ENCODE measurements around the gene MRPS14.
"Not testable (repeated sequence)": the region's sequence is repeated elsewhere in the genome, so short reads cannot be mapped to it uniquely, and the experiment has no call there.

The MRPS14 gene

DNA sequence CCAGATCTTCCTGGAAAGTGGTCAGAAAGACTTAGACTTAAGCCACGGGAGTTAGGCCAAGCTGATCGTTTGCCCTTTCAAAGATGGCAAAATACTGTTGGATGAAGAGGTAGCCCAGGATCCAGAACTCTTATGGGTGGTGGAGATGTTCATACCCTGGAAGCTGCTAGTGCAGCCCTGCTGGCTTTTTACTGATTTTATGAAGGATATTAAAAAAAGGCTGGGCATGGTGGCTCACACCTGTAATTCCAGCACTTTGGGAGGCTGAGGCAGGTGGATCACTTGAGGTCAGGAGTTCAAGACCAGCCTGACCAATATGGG, 657 bp upstream of the MRPS14 start:
- not testable (repeated sequence) for DNase-seq (ENCODE audit: low read depth in 2 of 2)

DNA sequence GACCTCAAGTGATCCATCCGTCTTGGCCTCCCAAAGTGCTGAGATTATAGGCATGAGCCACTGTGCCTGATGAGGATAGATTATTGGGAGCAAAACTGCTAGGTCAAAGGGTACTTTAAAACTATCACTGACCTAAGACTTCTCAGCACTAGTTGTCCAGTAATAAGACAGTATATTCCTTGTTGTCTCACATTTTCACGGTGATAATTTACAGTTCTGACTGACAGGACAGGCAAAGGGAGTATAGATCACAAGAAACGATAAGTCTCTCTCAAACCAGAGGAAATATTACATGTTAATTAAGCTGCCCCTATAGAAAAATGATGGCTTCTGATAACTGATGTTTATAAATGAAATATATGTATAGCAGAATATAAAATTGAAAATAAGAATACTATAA, 3.7 kb downstream of the MRPS14 start:
- no peak for DNase-seq (ENCODE audit: low read depth in 2 of 2)

DNA sequence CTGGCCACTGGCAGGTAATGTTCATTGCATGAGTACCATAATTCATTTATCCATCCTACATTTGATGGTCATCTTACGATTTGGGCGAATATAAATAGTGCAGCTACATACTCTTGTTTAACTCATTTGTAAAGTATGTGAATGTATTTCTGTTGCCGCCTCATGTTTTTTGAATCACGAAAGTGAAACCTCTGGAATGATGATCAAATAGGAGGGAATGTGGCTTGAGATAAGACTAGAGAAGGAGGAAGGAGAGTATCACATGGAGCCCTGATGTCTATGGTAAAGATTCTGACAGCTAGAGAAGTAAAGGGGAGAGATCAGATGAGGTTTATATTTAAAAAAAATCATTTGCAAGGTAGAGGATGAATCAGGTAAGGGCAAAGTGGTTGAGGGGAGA, 8.0 kb downstream of the MRPS14 start:
- no peak for DNase-seq (ENCODE audit: low read depth in 2 of 2)

DNA sequence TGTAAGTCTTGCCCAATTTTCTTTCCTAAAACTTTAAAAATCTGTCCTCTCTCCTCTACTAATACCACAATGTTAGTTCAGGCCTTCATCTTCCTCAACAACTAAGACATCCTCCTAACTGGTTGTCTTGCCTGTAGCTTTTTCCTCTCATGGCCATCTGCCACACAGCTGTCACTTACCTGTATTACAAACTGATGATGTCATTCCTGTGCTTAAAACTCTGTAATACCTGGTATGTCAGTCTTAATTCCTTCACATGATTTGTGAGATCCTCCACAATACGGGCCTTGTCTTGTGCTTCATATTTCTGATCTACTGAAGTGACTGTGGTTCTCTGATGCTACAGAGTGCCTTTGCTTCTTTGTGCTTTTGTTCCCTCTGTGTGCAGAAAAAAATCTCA, 9.8 kb downstream of the MRPS14 start:
- DNase-seq (ENCODE audit: low read depth in 2 of 2) = no peak

DNA sequence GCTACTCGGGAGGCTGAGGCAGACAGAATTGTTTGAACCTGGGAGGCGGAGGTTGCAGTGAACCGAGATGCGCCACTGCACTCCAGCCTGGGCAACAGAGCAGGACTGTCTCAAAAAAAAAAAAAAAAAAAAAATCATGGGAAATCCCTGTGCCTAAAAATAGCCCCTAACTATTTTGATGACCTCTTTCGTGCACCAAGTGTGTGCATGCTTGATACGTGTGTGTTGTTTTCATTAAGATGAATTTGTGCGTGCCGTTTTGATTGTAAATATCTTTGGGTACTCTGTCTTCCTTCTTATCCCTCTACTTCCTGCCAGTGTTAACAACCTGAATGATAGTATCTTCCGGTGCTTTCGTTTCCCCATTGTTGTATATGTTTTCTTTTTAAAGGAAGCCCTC, 13.7 kb downstream of the MRPS14 start:
- DNase-seq (ENCODE audit: low read depth in 2 of 2) = no peak

DNA sequence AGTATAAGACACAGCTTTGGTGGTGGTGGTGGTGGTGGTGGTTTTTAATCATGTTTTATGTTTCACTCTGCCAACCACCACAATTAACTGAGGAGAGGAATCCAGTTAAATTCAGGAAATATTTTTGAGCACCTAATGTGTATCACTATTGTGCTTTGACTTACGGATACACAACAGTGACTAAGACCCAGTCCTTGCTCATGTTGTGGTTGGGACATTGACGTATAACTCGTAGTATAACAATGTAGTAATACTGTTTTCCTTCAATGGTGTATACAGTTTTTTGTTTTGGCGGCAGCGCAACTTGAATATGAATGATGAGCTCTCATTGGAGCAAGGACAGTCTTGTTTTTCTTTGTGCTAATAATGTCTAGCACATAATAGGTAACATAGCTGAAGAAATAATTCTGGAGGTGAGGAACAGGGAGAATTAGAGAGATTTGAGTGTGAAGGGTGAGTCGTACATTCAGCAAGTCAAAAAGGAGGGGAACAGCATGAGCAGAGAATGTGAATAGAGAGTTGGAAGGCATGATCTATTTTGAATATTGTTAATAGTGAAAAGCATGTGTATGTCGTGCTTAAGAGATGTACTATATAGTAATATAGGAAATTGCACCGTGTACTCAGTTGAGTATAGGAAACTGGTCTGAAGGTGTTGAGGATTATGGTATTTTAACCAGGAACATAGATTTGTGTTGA, 18.0 kb downstream of the MRPS14 start:
- DNase-seq (ENCODE audit: low read depth in 2 of 2) = no peak

DNA sequence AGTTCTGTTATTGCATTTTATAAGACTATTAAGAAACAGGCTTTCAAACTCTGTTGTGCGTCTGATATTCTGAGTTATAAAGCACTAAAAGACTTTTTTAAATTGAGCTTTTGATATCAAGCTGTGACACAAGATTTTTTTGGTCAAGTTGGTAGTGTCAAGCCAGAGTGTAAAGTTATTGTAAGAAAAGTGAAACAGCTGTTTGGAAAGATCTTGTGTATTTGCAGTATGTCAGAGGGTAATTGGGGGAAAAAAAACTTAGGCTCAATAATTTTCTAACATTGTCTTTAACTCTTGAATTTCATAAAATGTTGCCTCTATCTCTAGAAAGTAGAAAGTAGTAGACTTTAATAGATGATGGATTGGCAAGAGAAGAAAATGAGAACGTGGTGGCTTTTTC, 19.7 kb downstream of the MRPS14 start:
- no peak for DNase-seq (ENCODE audit: low read depth in 2 of 2)

DNA sequence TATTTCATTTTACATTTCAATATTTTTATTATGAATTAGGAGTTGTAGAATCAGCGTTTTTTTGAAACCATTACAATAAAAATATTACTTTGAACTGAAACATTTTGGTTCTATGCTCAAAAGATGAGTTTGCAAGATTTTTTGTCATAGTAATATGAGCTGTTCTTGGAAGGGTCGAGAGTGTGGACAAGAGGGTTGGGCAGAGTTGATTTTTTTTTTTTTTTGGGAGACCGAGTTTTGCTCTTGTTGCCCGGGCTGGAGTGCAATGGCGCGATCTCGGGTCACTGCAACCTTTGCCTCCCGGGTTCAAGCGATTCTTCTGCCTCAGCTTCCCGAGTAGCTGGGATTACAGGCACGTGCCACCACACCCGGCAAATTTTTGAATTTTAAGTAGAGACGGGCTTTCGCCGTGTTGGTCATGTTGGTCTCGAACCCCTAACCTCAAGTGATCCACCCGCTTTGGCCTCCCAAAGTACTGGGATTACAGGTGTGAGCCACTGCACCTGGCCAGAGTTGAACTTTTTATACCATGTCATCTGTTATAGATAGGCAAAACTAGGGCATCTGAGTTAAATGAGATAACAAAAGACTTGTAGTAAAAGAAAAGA, 20.2 kb downstream of the MRPS14 start:
- DNase-seq (ENCODE audit: low read depth in 2 of 2) = no peak

DNA sequence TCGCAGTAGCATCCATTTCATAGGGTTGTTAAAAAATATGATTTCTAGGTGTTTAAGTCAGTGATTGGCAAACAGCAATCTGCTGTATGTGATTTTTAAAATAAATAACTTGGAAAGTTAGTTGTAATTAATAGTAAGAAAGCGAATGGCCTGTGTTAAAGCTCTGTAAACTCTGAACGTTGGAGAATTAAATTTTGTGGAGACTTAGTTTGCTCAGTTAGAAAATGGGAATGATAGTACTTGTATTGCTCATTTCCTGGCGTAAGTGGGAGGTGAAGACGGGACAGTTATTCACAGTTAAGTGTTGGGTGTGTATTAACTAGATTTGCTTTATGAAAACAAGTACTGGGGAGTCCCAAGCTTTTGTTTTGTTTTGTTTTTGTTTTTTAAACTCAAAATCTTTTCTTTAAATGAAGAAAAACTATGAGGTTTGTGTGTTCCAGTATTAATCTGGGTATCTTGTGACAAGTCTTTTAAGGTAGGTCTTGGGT, 22.5 kb downstream of the MRPS14 start:
- no peak for DNase-seq (ENCODE audit: low read depth in 2 of 2)

DNA sequence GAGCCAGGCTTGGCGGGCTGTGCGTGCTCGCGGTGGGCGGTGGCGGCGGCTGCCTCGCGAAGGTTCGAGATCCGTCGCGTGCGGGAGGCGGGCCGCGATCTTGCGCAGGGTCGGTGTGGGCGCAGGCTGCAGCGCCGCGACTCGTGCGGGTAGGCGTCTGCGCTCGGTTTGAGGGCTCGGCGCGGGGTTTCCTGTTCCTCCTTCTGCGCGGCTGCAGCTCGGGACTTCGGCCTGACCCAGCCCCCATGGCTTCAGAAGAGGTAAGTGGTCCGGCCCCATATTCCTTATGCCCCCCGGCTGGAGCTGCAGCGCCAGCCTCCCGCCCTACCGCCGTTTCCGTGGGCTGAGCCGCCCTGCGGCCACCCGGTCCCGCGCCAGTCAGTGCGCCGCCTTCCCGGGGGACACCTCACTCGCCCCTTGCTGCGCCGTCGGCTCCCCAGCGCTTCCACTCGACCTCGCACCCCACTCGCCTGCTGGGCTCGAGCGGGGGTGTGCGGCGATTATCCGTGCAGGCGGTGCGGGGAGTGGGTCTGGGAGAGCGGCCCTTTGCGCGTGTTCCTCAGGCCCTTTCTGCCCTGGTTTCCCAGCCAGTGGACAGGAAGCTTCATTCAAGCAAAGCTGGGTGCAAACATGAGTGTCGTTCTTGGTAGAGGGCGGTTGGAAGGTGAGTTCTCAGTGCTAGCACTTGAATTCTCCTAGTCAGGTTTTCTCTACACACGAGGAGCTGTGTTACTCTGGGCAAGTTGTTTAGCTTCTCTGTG, 23.1 kb downstream of the MRPS14 start, which contains the start of gene CACYBP:
CACYBP (plus strand) TSS at position 12 of the 761 bp plus-strand sequence; CDS start at position 246, 234 bp downstream.
- DNase-seq (ENCODE audit: low read depth in 2 of 2) = no peak

DNA sequence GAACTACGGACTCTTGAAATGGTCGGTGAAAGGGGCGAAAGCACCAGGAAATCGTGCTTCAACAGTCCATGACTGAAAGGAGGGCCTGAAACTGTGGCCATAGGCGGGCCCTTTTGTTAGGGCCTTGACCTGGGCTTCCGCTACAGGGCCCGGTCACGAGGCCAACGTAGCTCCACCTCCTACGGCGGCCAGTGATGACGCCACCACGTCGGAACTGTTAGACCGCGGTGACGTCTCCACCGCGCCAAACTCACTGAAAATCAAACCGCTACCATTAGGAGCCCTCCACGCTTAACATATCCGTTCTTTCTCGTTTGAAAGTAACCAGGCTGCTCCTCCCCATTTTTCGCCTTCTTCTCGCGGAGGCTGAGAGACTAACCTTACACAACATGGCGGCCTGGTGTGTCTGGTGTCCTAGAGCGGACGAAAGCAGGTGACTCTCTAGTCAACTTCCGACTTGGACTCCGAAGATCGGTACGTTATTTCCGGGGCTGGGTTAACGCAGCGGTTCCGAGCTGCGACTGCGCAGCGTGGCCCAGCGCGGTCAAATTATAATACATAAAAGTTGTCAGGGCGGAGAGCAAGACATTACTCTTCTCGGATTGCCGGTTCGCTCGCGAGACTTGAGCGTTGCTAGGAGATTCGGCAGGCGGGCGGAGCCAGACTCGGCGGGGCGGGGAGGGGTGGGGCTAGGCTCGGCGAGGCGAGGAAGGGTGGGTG, 23.8 kb downstream of the MRPS14 start:
- DNase-seq (ENCODE audit: low read depth in 2 of 2) = peak; percentile 95 to 96

DNA sequence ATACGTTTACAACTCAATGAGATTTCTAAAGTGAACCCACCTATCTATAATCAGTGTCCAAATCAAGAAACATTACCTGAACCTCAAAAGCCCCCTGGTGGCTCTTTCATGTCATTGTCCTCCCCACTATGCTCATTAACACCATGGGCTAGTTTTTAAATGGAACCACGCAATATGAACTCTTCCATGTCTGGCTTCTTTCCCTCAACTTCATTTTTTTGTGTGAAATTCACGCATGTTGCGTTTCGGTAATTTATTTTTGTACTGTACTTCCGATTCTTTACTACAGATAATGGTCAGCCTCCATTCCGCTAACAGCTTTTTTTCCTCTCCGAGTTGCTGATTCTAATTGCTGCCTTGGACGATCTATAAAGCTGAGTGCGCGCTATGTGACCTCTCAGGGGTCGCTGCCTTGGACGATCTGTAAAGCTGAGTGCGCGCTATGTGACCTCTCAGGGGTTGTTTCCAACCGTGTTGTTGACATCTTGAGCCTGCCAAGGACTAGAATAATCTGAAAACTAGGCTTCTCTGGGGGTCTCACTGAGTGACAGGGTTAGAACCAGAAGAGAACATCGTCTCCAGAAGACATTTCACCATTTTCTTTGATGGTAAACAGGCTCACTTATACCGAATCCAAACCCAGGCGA, 24.5 kb downstream of the MRPS14 start:
- peak in 1 of 2 donors; percentile 18 for DNase-seq (ENCODE audit: low read depth in 2 of 2)

DNA sequence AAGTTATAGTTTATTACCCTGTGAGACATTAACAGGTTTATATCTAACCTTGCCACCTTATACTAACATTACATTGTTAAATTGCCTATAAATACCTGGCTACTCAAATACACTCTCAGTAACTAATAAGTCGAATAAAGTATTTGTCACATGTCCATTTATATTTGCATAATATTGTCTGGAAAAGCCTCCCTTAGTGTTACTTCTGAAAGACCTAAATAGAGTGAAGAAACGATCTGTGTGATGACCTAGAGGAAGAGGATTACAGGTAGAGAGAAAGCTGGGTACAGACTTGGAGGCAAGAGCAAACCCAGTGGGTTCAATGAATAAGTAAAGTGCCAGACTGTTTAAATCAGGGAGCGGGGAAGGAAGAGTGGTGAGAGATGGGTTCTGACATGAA, 26.2 kb downstream of the MRPS14 start:
- DNase-seq (ENCODE audit: low read depth in 2 of 2) = no peak

DNA sequence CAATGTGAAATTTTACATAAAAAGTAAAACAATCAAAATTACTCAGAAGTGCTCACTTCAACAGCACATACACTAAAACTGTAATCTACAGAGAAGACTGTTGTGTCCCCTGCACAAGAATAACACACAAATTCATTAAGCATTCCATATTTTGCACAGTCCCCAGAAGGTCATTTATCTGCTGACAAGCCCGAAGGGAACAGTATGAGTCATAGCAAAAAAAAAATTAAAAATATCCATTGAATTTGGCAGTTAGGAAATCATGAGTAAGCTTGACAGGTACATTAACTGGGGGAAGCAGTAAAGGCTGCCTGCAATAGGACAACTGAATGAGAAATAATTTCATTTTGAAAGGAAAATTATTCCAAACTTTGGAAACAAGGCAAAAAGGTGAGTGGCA, 26.7 kb downstream of the MRPS14 start:
- DNase-seq (ENCODE audit: low read depth in 2 of 2) = no peak

DNA sequence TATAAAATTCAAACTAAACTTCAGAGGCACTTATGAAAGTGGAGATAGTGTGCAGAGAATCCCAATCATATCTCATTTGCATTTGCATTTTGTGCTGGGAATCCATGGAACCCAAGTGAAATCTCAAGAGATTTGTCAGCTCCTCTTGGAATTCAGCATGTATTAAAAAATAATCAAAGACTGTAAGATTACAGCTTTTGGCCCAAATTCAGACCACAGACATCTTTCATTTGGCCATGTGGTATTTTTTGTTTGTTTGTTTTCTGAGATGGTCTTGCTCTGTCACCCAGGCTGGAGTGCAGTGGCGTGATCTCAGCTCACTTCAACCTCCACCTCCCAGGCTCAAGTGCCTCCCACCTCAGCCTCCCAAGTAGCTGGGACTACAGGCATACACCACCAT, 27.3 kb downstream of the MRPS14 start:
- no peak for DNase-seq (ENCODE audit: low read depth in 2 of 2)

DNA sequence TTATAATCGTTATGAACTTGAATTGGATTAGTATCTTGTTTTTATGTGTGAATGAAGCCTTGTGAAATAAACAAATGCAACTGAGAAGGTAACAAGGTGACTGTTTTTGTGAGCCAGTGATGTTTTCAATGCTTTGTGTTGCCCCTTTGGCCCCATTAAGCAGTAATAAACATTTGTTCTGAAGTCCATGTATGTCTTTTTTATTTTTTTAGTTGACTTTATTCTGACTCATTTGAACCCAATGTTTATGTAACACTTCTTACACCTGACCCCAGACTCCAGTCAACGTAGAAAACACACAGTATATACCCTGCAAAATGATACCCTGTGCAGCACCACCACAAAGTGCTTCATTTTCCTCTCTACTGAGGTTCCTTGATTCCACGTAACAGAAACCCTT, 28.1 kb downstream of the MRPS14 start:
- no peak for DNase-seq (ENCODE audit: low read depth in 2 of 2)

DNA sequence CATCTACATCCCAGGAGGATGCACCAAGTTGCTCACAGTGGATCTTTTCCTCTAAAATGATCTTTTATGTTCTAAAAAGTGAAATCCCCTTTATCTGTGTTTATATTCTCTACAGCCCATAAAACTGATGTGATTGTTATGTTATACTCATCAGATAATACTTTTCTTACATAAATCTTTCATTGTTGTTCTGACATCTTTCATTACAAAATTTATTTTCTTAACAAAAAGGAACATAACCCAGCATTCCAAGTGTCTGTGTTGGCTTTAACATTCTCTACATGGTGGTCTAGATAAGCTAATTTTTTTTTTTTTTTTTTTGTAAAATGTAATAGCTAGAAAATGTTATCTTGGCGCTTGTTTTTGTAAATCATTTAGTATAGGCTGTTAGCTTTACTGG, 31.8 kb downstream of the MRPS14 start:
- DNase-seq (ENCODE audit: low read depth in 2 of 2) = no peak

DNA sequence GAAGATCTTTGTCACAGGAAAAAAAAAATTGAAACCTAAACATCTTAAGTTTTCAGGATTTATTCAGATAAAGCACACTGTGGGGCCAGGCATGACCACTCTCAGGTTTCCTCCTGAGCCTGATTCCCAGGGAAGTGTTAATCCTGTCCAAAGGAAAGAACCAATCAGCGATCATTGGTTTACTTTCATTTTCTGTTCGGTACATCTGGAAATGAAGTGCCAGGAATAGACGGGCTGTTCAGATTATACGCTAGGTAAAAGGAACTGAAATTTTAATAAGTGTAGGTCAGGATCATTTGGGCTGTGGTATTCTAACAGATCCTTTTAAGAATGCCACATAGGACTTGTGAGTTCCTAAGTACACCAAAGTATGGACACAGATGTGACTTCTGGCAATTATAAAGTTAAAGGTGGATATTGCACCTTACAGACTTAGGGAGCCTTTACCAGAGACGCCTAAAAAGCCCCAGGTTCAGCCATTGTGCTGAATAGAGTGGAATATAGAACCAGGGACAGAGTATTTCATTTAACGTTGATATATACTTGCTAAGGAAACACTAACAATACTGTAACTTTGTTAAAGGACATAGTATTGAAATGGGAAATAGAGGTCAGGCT, 32.7 kb downstream of the MRPS14 start:
- no peak for DNase-seq (ENCODE audit: low read depth in 2 of 2)

DNA sequence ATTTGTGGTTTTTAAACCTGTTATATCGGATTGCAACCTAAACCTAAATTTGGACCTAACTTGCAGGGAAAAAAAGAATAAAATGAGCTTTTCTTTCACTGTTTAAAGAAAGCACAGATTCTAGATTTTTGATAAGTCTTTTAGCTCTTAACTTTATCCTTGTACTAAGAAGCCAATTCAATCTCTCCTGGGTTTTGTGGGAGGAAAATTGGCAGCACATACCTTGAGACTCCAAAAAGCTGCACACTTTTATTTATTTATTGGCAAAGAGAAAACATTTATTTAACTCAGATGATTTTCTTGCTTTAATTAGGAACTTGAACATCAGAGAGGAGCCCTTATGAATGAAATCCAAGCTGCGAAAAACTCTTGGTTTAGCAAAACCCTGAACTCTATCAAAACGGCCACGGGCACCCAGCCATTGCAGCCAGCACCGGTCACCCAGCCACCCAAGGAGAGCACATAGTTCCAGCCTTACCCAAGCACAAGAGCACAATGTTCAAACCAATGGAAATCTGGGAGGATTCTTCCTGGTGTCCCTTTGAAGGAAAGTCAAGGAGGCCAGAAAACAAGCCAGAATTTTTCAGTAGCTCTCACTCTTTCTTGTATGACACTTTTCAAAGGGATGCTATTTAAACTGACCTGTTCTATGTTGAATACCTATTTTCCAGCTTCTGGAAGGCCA, 33.5 kb downstream of the MRPS14 start:
- no peak for DNase-seq (ENCODE audit: low read depth in 2 of 2)

DNA sequence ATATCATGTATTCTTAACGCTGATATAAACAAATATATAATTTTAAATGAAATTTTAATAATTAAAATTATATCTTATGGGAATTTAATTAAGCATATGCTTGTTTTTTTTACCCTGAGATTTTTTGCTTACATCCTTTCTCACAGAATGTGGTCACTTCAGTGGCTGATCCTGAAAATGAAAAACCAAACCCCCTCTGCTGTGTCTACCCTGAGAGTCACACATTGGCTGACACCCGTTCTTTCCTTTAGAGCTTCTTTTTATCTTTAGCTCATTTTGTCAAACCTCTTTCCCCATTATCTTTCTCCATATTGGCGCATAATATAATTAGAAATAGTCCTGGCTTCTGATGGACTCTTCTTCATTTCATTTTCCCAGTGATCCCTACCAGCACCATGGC, 34.2 kb downstream of the MRPS14 start:
- no peak for DNase-seq (ENCODE audit: low read depth in 2 of 2)

DNA sequence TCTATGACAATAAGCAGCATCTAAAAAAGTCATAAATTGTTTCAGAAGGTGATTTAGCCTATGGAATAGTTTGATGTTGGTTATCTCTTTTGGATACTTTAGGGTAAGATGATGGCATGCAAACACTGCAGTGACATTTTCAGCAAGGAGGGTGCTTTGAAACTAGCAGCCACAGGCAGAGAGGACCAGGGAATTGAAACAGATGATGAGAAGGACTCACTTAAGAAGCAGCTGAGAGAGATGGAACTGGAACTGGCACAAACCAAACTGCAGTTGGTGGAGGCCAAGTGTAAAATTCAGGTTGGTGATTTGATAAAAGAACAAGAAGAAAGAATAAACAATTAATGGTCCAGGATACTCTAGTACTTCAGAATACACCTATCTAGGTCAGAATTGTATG, 34.7 kb downstream of the MRPS14 start:
- no peak for DNase-seq (ENCODE audit: low read depth in 2 of 2)

All from stimulated activated CD4-positive, alpha-beta T cell treated with anti-CD3 and anti-CD28 coated beads, Interleukin-1b, Interleukin-23, amount 100 ng/mL, for 4 hours (primary cell).